K562 (cell line): ENCODE data around the gene XAGE1A. TPM values are rescaled to one million over a fixed set of nuclear protein-coding genes. Genes with fewer than 3 reads are reported as not detected.

Experiments used
- ATAC-seq: fragments of 200-7000 bp; cut with Tn5 transposase; 3 replicates; pipeline ENCODE4 v1.9.1; 2020; ENCODE audit warnings: moderate library complexity
- BruUV-seq: library from RNA; stranded (reverse); fragments of 400-500 nt; replicated peaks from 2 replicates; lab custom pipeline; 2021; lab: Mats Ljungman, UMichigan
- CTCF ChIA-PET: fragments of 300-600 bp; formaldehyde crosslinking; extraction: SDS; loops from one replicate; lab custom pipeline; 2021; ENCODE audit warnings: low intra/inter-chr PET ratio; lab: Yijun Ruan, JAX
- POLR2A ChIA-PET: fragments of 300-600, 350-650 bp; sonication (Branson Sonifier 250); formaldehyde crosslinking; extraction: SDS; loops from one replicate; lab custom pipeline; 2021; ENCODE audit warnings: antibody characterized with exemption, inconsistent platforms; lab: Yijun Ruan, JAX
- DNase-seq, 4 experiments: peaks; one replicate each; pipeline versions ENCODE4 v3.0.0 to v3.0.0-alpha.2; 2011 to 2018; ENCODE audit warnings: low spot score in 3 of 4, mixed read lengths in 3 of 4; ENCODE audit errors: extremely low read depth in 1 of 4
- FAIRE-seq: peaks from 2 replicates; lab custom pipeline; 2011; peaks lifted over from hg19 to GRCh38; lab: Jason Lieb, UNC
- H2AFZ ChIP-seq: 2 replicates; pipeline ENCODE4 v1.6.0; 2011; ENCODE audit warnings: low read depth, low read length, control low read depth, inconsistent platforms
- H3K27ac ChIP-seq: fragments of 200-600 bp; 3 replicates; pipeline ENCODE4 v1.8.0; 2011; ENCODE audit warnings: low read depth, mild to moderate bottlenecking, control low read depth, inconsistent platforms, low read length, moderate library complexity, mixed read lengths; ENCODE audit errors: extremely low read depth
- H3K27me3 ChIP-seq, 2 experiments: fragments of 300-600 bp in 1 of 2; 2 replicates in 1 of 2; 3 replicates in 1 of 2; pipeline versions ENCODE4 v1.6.0 to v1.8.0; 2011; ENCODE audit warnings: inconsistent platforms in 2 of 2, low read length in 2 of 2, mild to moderate bottlenecking in 1 of 2, mixed read lengths in 1 of 2, moderate library complexity in 1 of 2; ENCODE audit not compliant: control insufficient read depth in 2 of 2, insufficient read depth in 2 of 2
- H3K36me3 ChIP-seq: fragments of 300-600 bp; 3 replicates; pipeline ENCODE4 v1.8.0; 2011; ENCODE audit warnings: mild to moderate bottlenecking, low read length, inconsistent platforms; ENCODE audit not compliant: control insufficient read depth, insufficient read depth
- H3K4me1 ChIP-seq, 2 experiments: fragments of 200-600 bp in 1 of 2; replicated peaks in 1 of 2; 2 replicates in 1 of 2; 3 replicates in 1 of 2; pipeline versions ENCODE4 v1.5.1 to v1.8.0; 2011; ENCODE audit warnings: inconsistent platforms in 2 of 2, low read length in 2 of 2, mild to moderate bottlenecking in 1 of 2, mixed read lengths in 1 of 2, moderate library complexity in 1 of 2; ENCODE audit not compliant: control insufficient read depth in 2 of 2, insufficient read depth in 2 of 2
- H3K4me2 ChIP-seq: 2 replicates; pipeline ENCODE4 v1.6.1; 2011; ENCODE audit warnings: low read length, control low read depth, inconsistent platforms, mixed read lengths; ENCODE audit not compliant: insufficient read depth
- H3K4me3 ChIP-seq: fragments of 200-600 bp; sonication (generic), shearing (Covaris generic); 2 replicates; pipeline ENCODE4 v1.5.1; 2016; ENCODE audit warnings: control low read depth, inconsistent platforms
- H3K79me2 ChIP-seq: fragments of 200-600 bp; 3 replicates; pipeline ENCODE4 v1.8.0; 2011; ENCODE audit warnings: low read length, inconsistent platforms; ENCODE audit not compliant: control insufficient read depth, insufficient read depth
- H3K9ac ChIP-seq, 2 experiments: 2 replicates each; pipeline versions ENCODE4 v1.6.0 to v1.6.1; 2011; ENCODE audit warnings: low read depth in 2 of 2, low read length in 2 of 2, control low read depth in 1 of 2, inconsistent platforms in 1 of 2, mild to moderate bottlenecking in 1 of 2, mixed read lengths in 1 of 2; ENCODE audit not compliant: insufficient read depth in 1 of 2
- H3K9me1 ChIP-seq: one replicate; pipeline ENCODE4 v1.6.0; 2011; ENCODE audit warnings: inconsistent platforms, mild to moderate bottlenecking, low read length, moderate library complexity; ENCODE audit not compliant: control insufficient read depth, insufficient read depth
- H3K9me3 ChIP-seq: replicated peaks from 2 replicates; pipeline ENCODE4 v1.5.1; 2011; ENCODE audit warnings: low read depth, low read length, inconsistent platforms; ENCODE audit not compliant: control insufficient read depth, insufficient read depth
- H4K20me1 ChIP-seq: replicated peaks from 2 replicates; pipeline ENCODE4 v1.6.1; 2011; ENCODE audit warnings: low read length, inconsistent platforms, mixed read lengths; ENCODE audit not compliant: control insufficient read depth, insufficient read depth
- BCL6 ChIP-seq: fragments of 250-450 bp; sonication (Bioruptor Pico); IDR thresholded peaks from 2 replicates; pipeline ENCODE4 v1.4.0; 2020
- CHD7 ChIP-seq: fragments of 200-600 bp; sonication (generic); IDR thresholded peaks from one replicate; pipeline ENCODE4 v1.6.1; 2012; ENCODE audit warnings: mild to moderate bottlenecking, low read depth, low read length, inconsistent platforms
- CTCF ChIP-seq, 3 experiments: IDR thresholded peaks in 2 of 3; conservative IDR thresholded peaks in 1 of 3; 2 replicates each; pipeline ENCODE4 v1.5.1; 2011 to 2012; ENCODE audit warnings: low read length in 3 of 3, mild to moderate bottlenecking in 3 of 3, control low read depth in 2 of 3, improper control_type of control experiment in 1 of 3, inconsistent platforms in 1 of 3, low read depth in 1 of 3, mixed read lengths in 1 of 3, moderate library complexity in 1 of 3; ENCODE audit not compliant: insufficient read depth in 2 of 3
- MCM3 ChIP-seq: fragments of 450-650 bp; IDR thresholded peaks from 2 replicates; pipeline ENCODE4 v1.6.1; 2016
- RBM17 ChIP-seq: fragments of 200-400 bp; formaldehyde crosslinking; IDR thresholded peaks from 2 replicates; pipeline ENCODE4 v1.6.1; 2017; ENCODE audit warnings: low read depth, mild to moderate bottlenecking, low read length, borderline replicate concordance
- TAF1 ChIP-seq: IDR thresholded peaks from 2 replicates; pipeline ENCODE4 v1.6.1; 2011; ENCODE audit warnings: mild to moderate bottlenecking, low read length, moderate library complexity; ENCODE audit not compliant: insufficient read depth, control insufficient read depth, severe bottlenecking; ENCODE audit errors: extremely low read depth
- TRIM28 ChIP-seq: fragments of 450-650 bp; IDR thresholded peaks from 2 replicates; pipeline ENCODE4 v1.6.1; 2017
- ZNF224 ChIP-seq: sonication (generic); formaldehyde crosslinking; IDR thresholded peaks from 2 replicates; pipeline ENCODE4 v1.8.0; 2022; ENCODE audit warnings: mild to moderate bottlenecking, missing genetic modification reagents
- ZNF277 ChIP-seq: fragments of 250-450 bp; sonication (Bioruptor Pico); IDR thresholded peaks from 2 replicates; pipeline ENCODE4 v1.8.0; 2022; ENCODE audit warnings: inconsistent platforms, mild to moderate bottlenecking, moderate library complexity, borderline replicate concordance
- WGBS: fragments of 100-300 bp; shearing (Covaris generic); methylation state at CpG from one replicate; pipeline ENCODE4 v1.1.6; 2016; ENCODE audit warnings: low coverage, mixed read lengths; ENCODE audit not compliant: insufficient coverage; ENCODE audit errors: missing lambda C conversion rate; 5-methylcytosine and 5-hydroxymethylcytosine counted together
- in situ Hi-C: fragments of 300-500 bp; cut with MboI; formaldehyde crosslinking; loops from 4 replicates; pipeline ENCODE4 v1.15.0; 2018; ENCODE audit warnings: inconsistent platforms, mixed read lengths
- intact Hi-C: fragments of 100-400 bp; cut with micrococcal nuclease; formaldehyde crosslinking; loops from 2 replicates; pipeline ENCODE4 v1.14.2; 2022
- polyA plus RNA-seq, 8 experiments: library from polyadenylated mRNA; depleted of rRNA in 4 of 8; stranded (reverse) in 5 of 8; unstranded in 3 of 8; fragments of >200 nt; fragmentation: Nextera tagmentation in 2 of 8; fragmentation: Illumina TruSeq in 1 of 8; extraction: Ambion mirVana in 2 of 8; extraction: Trizol in 1 of 8; gene quantifications; 2 replicates each; pipeline versions ENCODE4 v1.2.1 to v1.2.3, GENCODE V29; 2011 to 2014; ENCODE audit warnings: inconsistent platforms in 1 of 8, missing spikeins in 1 of 8
- total RNA-seq, 7 experiments: library from RNA; depleted of rRNA in 6 of 7; stranded (reverse); fragments of >200 nt in 6 of 7; fragmentation: Illumina TruSeq in 2 of 7; extraction: Trizol in 2 of 7; gene quantifications; 2 replicates each; pipeline versions ENCODE4 v1.2.1 to v1.2.3, GENCODE V29; 2011 to 2021; ENCODE audit warnings: low replicate concordance in 1 of 7

XAGE1A gene
- total and polyA plus RNA-seq, 9 of the 15 experiments (the other 6 are each of a cell fraction or from before 2014, with no cell fraction given): 21.1 to 715 (median 306) TPM

DNA sequence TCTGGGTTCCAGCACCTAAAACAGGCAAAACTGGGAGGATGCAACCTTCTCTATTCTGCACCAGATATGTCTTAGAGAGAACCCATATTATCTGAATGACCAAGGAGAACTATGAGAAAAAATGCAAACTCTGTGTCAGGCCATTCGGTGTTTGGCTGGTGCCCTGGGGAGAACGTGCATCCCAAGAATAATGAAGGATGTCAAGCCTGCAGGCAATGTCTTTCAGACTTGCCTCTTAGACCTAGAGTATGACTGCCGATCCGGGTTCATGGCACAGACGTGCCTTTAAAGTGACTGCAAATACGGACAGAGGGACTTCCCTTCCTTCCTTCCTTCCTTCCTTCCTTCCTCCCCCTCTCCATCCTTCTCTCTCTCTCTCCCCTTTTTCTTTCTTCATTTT, 14.3 kb downstream of the XAGE1A start:
- FAIRE-seq: no peak
- TF ChIP-seq CHD7: no peak
- no peak for TF ChIP-seq CTCF (IDR thresholded peaks at IDR 0.05 in 2 of 3, conservative IDR thresholded peaks at IDR 0.05 in 1 of 3; ENCODE audit: insufficient read depth in 2 of 3, low read depth in 1 of 3, low read length in 3 of 3)
- TF ChIP-seq BCL6 (CRISPR knock-in tag): no peak
- TF ChIP-seq TRIM28: no peak
- TF ChIP-seq RBM17: no peak
- no peak for TF ChIP-seq TAF1
- TF ChIP-seq ZNF277 (CRISPR knock-in tag): no peak
- no peak for TF ChIP-seq ZNF224 (CRISPR knock-in tag)
- no peak for TF ChIP-seq MCM3

More for the DNA sequence above, 14.3 kb downstream of the XAGE1A start:
- Histone ChIP-seq H3K36me3 (no peaks in the 10 kb centered on the region), H3K9me3 (no peaks in the 10 kb centered on the region), H3K27me3 (peaks cover 0 to 4% of the 10 kb centered on the region in 2 experiments; a peak in 1 of 5 replicates), H3K4me1 (no peaks in the 10 kb centered on the region), H3K9me1 (no peaks in the 10 kb centered on the region), H3K79me2 (no peaks in the 10 kb centered on the region), H2AFZ (no peak overlapping the region), H3K4me2 (no peak overlapping the region), H4K20me1 (no peaks in the 10 kb centered on the region), H3K27ac (no peak overlapping the region), H3K4me3 (no peak overlapping the region), H3K9ac (no peak overlapping the region)
- intact Hi-C loops (no loop called here), in situ Hi-C loops (no loop called here)
- ChIA-PET POLR2A (no interaction called here), CTCF (no interaction called here)
- 21% methylated on average over 6 of the region's 6 CpGs for WGBS
- no peak for ATAC-seq
- no peak for DNase-seq
- no TSS peak for BruUV-seq
